ENCODE results near the gene ZSCAN29.
"Not testable (repeated sequence)": the region's sequence is repeated elsewhere in the genome, so short reads cannot be mapped to it uniquely, and the experiment has no call there.

The ZSCAN29 gene

GRCh38 chr15:43370975-43371974 is at the start of gene ZSCAN29, which contains the start of gene TUBGCP4:
TSS of gene ZSCAN29 (minus strand) at chr15:43371043. CDS start at chr15:43369913, 1,130 bp downstream.
TSS of gene TUBGCP4 (plus strand) at chr15:43371101. CDS start at chr15:43371355, 254 bp downstream.
- DNase-seq (ENCODE audit: low read depth in 1 of 2, low spot score in 1 of 2), result peak; percentile 41 to 64

GRCh38 chr15:43420435-43420834 is 49.6 kb upstream of the ZSCAN29 start:
- no peak for DNase-seq (ENCODE audit: low read depth in 1 of 2, low spot score in 1 of 2)

GRCh38 chr15:43414196-43414595 is 43.4 kb upstream of the ZSCAN29 start:
- no peak for DNase-seq (ENCODE audit: low read depth in 1 of 2, low spot score in 1 of 2)

- no peak for DNase-seq (ENCODE audit: low read depth in 1 of 2, low spot score in 1 of 2)
These were observed 41.3 kb upstream of the ZSCAN29 start for GRCh38 chr15:43412096-43412495.

GRCh38 chr15:43410572-43411214 is 39.9 kb upstream of the ZSCAN29 start:
- DNase-seq (ENCODE audit: low read depth in 1 of 2, low spot score in 1 of 2), result no peak

GRCh38 chr15:43408789-43409188 is 37.9 kb upstream of the ZSCAN29 start:
- DNase-seq (ENCODE audit: low read depth in 1 of 2, low spot score in 1 of 2), result no peak

- no peak for DNase-seq (ENCODE audit: low read depth in 1 of 2, low spot score in 1 of 2)
These were observed 36.0 kb upstream of the ZSCAN29 start for GRCh38 chr15:43406808-43407207.

- DNase-seq (ENCODE audit: low read depth in 1 of 2, low spot score in 1 of 2), result no peak
These were observed 35.3 kb upstream of the ZSCAN29 start for GRCh38 chr15:43406189-43406588.

- no peak for DNase-seq (ENCODE audit: low read depth in 1 of 2, low spot score in 1 of 2)
These were observed 33.3 kb upstream of the ZSCAN29 start for GRCh38 chr15:43404130-43404529.

GRCh38 chr15:43403616-43404015 is 32.8 kb upstream of the ZSCAN29 start:
- DNase-seq (ENCODE audit: low read depth in 1 of 2, low spot score in 1 of 2), result no peak

- no peak for DNase-seq (ENCODE audit: low read depth in 1 of 2, low spot score in 1 of 2)
These were observed 31.4 kb upstream of the ZSCAN29 start for GRCh38 chr15:43402255-43402654.

GRCh38 chr15:43393592-43393991 is 22.7 kb upstream of the ZSCAN29 start:
- not testable (repeated sequence) for DNase-seq (ENCODE audit: low read depth in 1 of 2, low spot score in 1 of 2)

- DNase-seq (ENCODE audit: low read depth in 1 of 2, low spot score in 1 of 2), result no peak
These were observed 19.9 kb upstream of the ZSCAN29 start for GRCh38 chr15:43390723-43391122.

GRCh38 chr15:43383070-43383469 is 12.2 kb upstream of the ZSCAN29 start:
- DNase-seq (ENCODE audit: low read depth in 1 of 2, low spot score in 1 of 2), result no peak

- no peak for DNase-seq (ENCODE audit: low read depth in 1 of 2, low spot score in 1 of 2)
These were observed 11.5 kb upstream of the ZSCAN29 start for GRCh38 chr15:43382310-43382709.

GRCh38 chr15:43378601-43379000 is 7.8 kb upstream of the ZSCAN29 start:
- DNase-seq (ENCODE audit: low read depth in 1 of 2, low spot score in 1 of 2), result no peak

GRCh38 chr15:43376017-43376705 is 5.3 kb upstream of the ZSCAN29 start:
- DNase-seq (ENCODE audit: low read depth in 1 of 2, low spot score in 1 of 2), result no peak

GRCh38 chr15:43370310-43370974 is 401 bp downstream of the ZSCAN29 start:
- no peak for DNase-seq (ENCODE audit: low read depth in 1 of 2, low spot score in 1 of 2)

- DNase-seq (ENCODE audit: low read depth in 1 of 2, low spot score in 1 of 2), result no peak
These were observed 9.4 kb downstream of the ZSCAN29 start for GRCh38 chr15:43361313-43361903.

GRCh38 chr15:43360821-43361220 is 10.0 kb downstream of the ZSCAN29 start:
- no peak for DNase-seq (ENCODE audit: low read depth in 1 of 2, low spot score in 1 of 2)
